NCI-H146 treated with DMSO at 0.1 percent for 48 hours (cell line): ENCODE results near the gene POLD3.
"Not testable (repeated sequence)": the region's sequence is repeated elsewhere in the genome, so short reads cannot be mapped to it uniquely, and the experiment has no call there.

Source experiments
- DNase-seq: peaks from one replicate; lab custom pipeline; 2025; ENCODE audit not compliant: unreplicated experiment; lab: John Stamatoyannopoulos, UW

The POLD3 gene

GRCh38 chr11:74633406-74634393, 41.3 kb downstream of the POLD3 start:
- no peak for DNase-seq

DNA sequence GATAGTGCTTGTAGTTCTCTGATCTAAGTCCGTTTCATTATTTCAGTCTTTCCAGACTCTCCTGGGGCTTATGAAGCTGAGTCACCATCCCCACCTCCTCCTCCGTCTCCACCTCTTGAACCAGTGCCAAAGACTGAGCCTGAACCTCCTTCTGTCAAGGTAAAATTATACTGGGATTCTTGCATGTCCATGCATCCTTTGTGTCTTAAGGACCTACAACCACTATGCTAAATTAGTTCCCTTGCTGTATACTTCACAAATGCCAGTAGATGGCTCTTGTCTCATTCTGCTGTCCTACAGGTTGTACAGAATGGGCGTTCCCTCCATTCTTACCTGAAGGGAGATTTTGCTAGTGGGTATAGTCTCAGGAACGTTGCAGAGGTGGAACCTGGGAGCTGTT, 42.2 kb downstream of the POLD3 start:
- DNase-seq = no peak

DNA sequence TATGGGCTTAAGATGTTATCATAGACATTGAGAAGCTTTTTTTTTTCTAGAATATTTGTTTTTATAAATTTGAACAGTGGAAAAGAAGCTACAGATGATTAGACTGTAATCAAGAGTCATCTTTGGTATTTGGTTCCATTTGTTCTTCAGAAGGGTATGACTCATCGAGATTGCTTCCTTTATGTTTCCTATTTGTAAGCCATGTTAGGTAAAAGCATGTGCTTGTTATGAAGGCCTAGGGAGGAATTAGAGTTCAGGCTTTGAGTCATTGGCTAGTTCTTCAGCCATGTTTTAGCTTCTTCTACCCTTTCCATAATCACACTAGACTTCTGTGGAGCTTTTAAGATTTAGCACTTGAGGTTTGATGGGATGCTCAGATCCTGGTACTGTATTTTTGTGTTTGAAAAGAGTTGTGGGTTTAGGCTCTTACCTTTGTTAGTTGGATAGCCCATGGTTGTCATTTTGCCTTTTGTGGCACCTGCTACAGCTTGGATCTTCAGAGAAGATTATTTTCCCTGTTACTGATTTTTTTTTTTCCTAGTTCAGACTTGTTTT, 44.3 kb downstream of the POLD3 start:
- no peak for DNase-seq

GRCh38 chr11:74637700-74638099, 45.3 kb downstream of the POLD3 start:
- no peak for DNase-seq

DNA sequence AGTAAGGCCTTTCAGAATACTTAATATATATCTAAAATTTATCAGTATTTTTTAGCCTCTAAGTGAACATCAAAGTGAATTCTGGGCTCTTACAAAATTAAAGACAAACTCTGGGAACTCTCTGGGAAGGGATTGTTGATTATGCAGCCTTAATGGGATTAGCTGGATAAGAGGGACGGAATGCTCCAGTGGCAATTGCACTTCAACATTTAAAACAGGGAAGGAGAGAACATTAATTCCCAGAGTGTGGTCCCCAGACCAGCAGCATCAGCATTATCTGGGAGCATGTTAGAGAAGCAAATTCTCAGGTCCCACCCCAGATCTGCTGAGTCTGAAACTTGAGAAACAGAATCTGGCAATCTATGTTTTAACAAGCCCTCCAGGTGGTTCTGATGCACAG, 46.5 kb downstream of the POLD3 start:
- no peak for DNase-seq

GRCh38 chr11:74639533-74639932, 47.2 kb downstream of the POLD3 start:
- DNase-seq = no peak

GRCh38 chr11:74641289-74641688, 48.9 kb downstream of the POLD3 start:
- DNase-seq = peak; percentile 67

GRCh38 chr11:74641905-74642304, 49.5 kb downstream of the POLD3 start:
- no peak for DNase-seq

GRCh38 chr11:74642912-74643311, 50.5 kb downstream of the POLD3 start:
- DNase-seq = no peak

- DNase-seq = no peak
These were observed 51.7 kb downstream of the POLD3 start for GRCh38 chr11:74644081-74644480.

GRCh38 chr11:74646215-74646614, 53.8 kb downstream of the POLD3 start:
- DNase-seq = no peak

- DNase-seq = no peak
These were observed 54.6 kb downstream of the POLD3 start for GRCh38 chr11:74646954-74647353.

GRCh38 chr11:74647404-74647803, 55.0 kb downstream of the POLD3 start:
- no peak for DNase-seq

GRCh38 chr11:74647831-74648230, 55.4 kb downstream of the POLD3 start:
- DNase-seq = no peak

DNA sequence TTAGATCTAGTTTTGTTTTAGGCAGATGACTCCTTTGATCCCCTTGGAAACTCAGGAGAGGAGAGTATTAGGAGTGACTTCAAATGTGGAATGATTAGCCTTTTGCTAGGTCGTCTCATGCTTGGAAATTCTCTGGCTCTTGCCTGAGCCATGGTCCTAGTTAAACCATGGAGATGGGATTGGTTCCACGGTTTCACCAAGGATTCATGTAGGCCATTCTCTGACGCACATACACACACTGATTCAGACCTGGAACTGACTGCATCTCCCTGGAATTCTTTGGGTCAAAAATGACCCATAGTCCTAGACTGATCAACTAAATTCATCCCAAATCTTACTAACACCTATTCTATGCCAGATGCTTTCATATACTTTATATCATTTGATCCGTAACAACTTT, 56.5 kb downstream of the POLD3 start:
- DNase-seq = no peak

DNA sequence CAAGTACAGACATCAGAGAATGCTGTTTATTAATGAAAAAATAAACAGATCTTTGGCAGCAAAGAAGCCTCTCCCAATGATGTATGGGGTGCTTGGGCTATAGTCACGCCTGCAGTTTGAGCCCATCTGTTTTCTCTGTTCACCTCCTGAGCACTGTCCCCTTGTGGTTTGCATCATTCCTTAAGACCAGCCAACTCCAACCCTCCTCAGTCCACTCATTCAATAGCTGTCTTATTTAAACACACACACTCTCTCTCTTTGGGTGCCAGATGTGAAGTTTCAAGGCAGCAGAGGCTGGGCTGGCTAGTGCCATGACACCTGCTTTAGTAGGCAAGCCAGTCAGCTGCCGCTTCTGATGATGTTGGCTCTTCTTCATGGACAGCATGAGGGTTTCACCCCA, 58.1 kb downstream of the POLD3 start:
- no peak for DNase-seq

- DNase-seq = no peak
These were observed 62.6 kb downstream of the POLD3 start for GRCh38 chr11:74654976-74655375.

DNA sequence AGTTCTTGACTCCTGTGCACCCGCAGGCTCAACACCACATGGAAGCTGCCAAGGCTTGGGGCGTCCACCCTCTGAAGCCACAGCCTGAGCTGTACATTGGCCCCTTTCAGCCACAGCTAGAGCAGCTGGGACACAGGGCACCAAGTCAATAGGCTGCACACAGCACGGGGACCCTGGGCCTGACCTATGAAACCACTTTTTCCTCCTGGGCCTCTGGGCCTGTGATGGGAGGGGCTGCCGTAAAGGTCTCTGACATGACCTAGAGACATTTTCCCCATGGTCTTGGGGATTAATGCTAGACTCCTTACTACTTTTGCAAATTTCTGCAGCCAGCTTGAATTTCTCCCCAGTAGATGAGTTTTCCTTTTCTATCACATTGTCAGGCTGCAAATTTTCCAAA, 66.7 kb downstream of the POLD3 start:
- not testable (repeated sequence) for DNase-seq

- no peak for DNase-seq
These were observed 70.2 kb downstream of the POLD3 start for GRCh38 chr11:74662487-74663103.

GRCh38 chr11:74663315-74663714, 70.9 kb downstream of the POLD3 start:
- no peak for DNase-seq

GRCh38 chr11:74669211-74670160, 77.1 kb downstream of the POLD3 start:
- no peak for DNase-seq
